K562 (cell line): Measurements from ENCODE around the gene DENND6B. TPM values are rescaled to one million over a fixed set of nuclear protein-coding genes. Genes with fewer than 3 reads are reported as not detected.
A peak's percentile ranks its signal among the peaks of the same experiment; 100 is the strongest.

ENCODE experiments used
- ATAC-seq: fragments of 200-7000 bp; cut with Tn5 transposase; 3 replicates; pipeline ENCODE4 v1.9.1; 2020; ENCODE audit warnings: moderate library complexity
- BruUV-seq: library from RNA; stranded (reverse); fragments of 400-500 nt; replicated peaks from 2 replicates; lab custom pipeline; 2021; lab: Mats Ljungman, UMichigan
- CTCF ChIA-PET: fragments of 300-600 bp; formaldehyde crosslinking; extraction: SDS; loops from one replicate; lab custom pipeline; 2021; ENCODE audit warnings: low intra/inter-chr PET ratio; lab: Yijun Ruan, JAX
- POLR2A ChIA-PET: fragments of 300-600, 350-650 bp; sonication (Branson Sonifier 250); formaldehyde crosslinking; extraction: SDS; loops from one replicate; lab custom pipeline; 2021; ENCODE audit warnings: antibody characterized with exemption, inconsistent platforms; lab: Yijun Ruan, JAX
- DNase-seq, 4 experiments: peaks; one replicate each; pipeline versions ENCODE4 v3.0.0 to v3.0.0-alpha.2; 2011 to 2018; ENCODE audit warnings: low spot score in 3 of 4, mixed read lengths in 3 of 4; ENCODE audit errors: extremely low read depth in 1 of 4
- FAIRE-seq: peaks from 2 replicates; lab custom pipeline; 2011; peaks lifted over from hg19 to GRCh38; lab: Jason Lieb, UNC
- H2AFZ ChIP-seq: 2 replicates; pipeline ENCODE4 v1.6.0; 2011; ENCODE audit warnings: low read depth, low read length, control low read depth, inconsistent platforms
- H3K27ac ChIP-seq: fragments of 200-600 bp; 3 replicates; pipeline ENCODE4 v1.8.0; 2011; ENCODE audit warnings: low read depth, mild to moderate bottlenecking, control low read depth, inconsistent platforms, low read length, moderate library complexity, mixed read lengths; ENCODE audit errors: extremely low read depth
- H3K27me3 ChIP-seq, 2 experiments: fragments of 300-600 bp in 1 of 2; 2 replicates in 1 of 2; 3 replicates in 1 of 2; pipeline versions ENCODE4 v1.6.0 to v1.8.0; 2011; ENCODE audit warnings: inconsistent platforms in 2 of 2, low read length in 2 of 2, mild to moderate bottlenecking in 1 of 2, mixed read lengths in 1 of 2, moderate library complexity in 1 of 2; ENCODE audit not compliant: control insufficient read depth in 2 of 2, insufficient read depth in 2 of 2
- H3K36me3 ChIP-seq: fragments of 300-600 bp; 3 replicates; pipeline ENCODE4 v1.8.0; 2011; ENCODE audit warnings: mild to moderate bottlenecking, low read length, inconsistent platforms; ENCODE audit not compliant: control insufficient read depth, insufficient read depth
- H3K4me1 ChIP-seq, 2 experiments: fragments of 200-600 bp in 1 of 2; replicated peaks in 1 of 2; 2 replicates in 1 of 2; 3 replicates in 1 of 2; pipeline versions ENCODE4 v1.5.1 to v1.8.0; 2011; ENCODE audit warnings: inconsistent platforms in 2 of 2, low read length in 2 of 2, mild to moderate bottlenecking in 1 of 2, mixed read lengths in 1 of 2, moderate library complexity in 1 of 2; ENCODE audit not compliant: control insufficient read depth in 2 of 2, insufficient read depth in 2 of 2
- H3K4me2 ChIP-seq: 2 replicates; pipeline ENCODE4 v1.6.1; 2011; ENCODE audit warnings: low read length, control low read depth, inconsistent platforms, mixed read lengths; ENCODE audit not compliant: insufficient read depth
- H3K4me3 ChIP-seq: fragments of 200-600 bp; sonication (generic), shearing (Covaris generic); 2 replicates; pipeline ENCODE4 v1.5.1; 2016; ENCODE audit warnings: control low read depth, inconsistent platforms
- H3K79me2 ChIP-seq: fragments of 200-600 bp; 3 replicates; pipeline ENCODE4 v1.8.0; 2011; ENCODE audit warnings: low read length, inconsistent platforms; ENCODE audit not compliant: control insufficient read depth, insufficient read depth
- H3K9ac ChIP-seq, 2 experiments: 2 replicates each; pipeline versions ENCODE4 v1.6.0 to v1.6.1; 2011; ENCODE audit warnings: low read depth in 2 of 2, low read length in 2 of 2, control low read depth in 1 of 2, inconsistent platforms in 1 of 2, mild to moderate bottlenecking in 1 of 2, mixed read lengths in 1 of 2; ENCODE audit not compliant: insufficient read depth in 1 of 2
- H3K9me1 ChIP-seq: one replicate; pipeline ENCODE4 v1.6.0; 2011; ENCODE audit warnings: inconsistent platforms, mild to moderate bottlenecking, low read length, moderate library complexity; ENCODE audit not compliant: control insufficient read depth, insufficient read depth
- H3K9me3 ChIP-seq: replicated peaks from 2 replicates; pipeline ENCODE4 v1.5.1; 2011; ENCODE audit warnings: low read depth, low read length, inconsistent platforms; ENCODE audit not compliant: control insufficient read depth, insufficient read depth
- H4K20me1 ChIP-seq: replicated peaks from 2 replicates; pipeline ENCODE4 v1.6.1; 2011; ENCODE audit warnings: low read length, inconsistent platforms, mixed read lengths; ENCODE audit not compliant: control insufficient read depth, insufficient read depth
- ARID2 ChIP-seq: fragments of 450-650 bp; IDR thresholded peaks from 2 replicates; pipeline ENCODE4 v1.6.1; 2017; ENCODE audit warnings: antibody characterized with exemption, mild to moderate bottlenecking
- POLR2G ChIP-seq: fragments of 200-400 bp; formaldehyde crosslinking; IDR thresholded peaks from 2 replicates; pipeline ENCODE4 v1.6.1; 2017; ENCODE audit warnings: low read depth, mild to moderate bottlenecking, antibody characterized with exemption, low read length, moderate library complexity
- RERE ChIP-seq: sonication (generic); formaldehyde crosslinking; IDR thresholded peaks from 2 replicates; pipeline ENCODE4 v1.8.0; 2023; ENCODE audit warnings: missing genetic modification reagents, mild to moderate bottlenecking, borderline replicate concordance
- TAF1 ChIP-seq: IDR thresholded peaks from 2 replicates; pipeline ENCODE4 v1.6.1; 2011; ENCODE audit warnings: mild to moderate bottlenecking, low read length, moderate library complexity; ENCODE audit not compliant: insufficient read depth, control insufficient read depth, severe bottlenecking; ENCODE audit errors: extremely low read depth
- ZBTB2 ChIP-seq: fragments of 450-650 bp; IDR thresholded peaks from 2 replicates; pipeline ENCODE4 v1.6.1; 2016; ENCODE audit warnings: antibody characterized with exemption
- ZBTB33 ChIP-seq: sonication (generic); formaldehyde crosslinking; IDR thresholded peaks from 2 replicates; pipeline ENCODE4 v1.8.1; 2023; ENCODE audit warnings: mild to moderate bottlenecking, missing genetic modification reagents
- ZNF24 ChIP-seq: fragments of 450-650 bp; IDR thresholded peaks from 2 replicates; pipeline ENCODE4 v1.6.1; 2016
- ZNF695 ChIP-seq: fragments of 450-650 bp; formaldehyde crosslinking; IDR thresholded peaks from 2 replicates; pipeline ENCODE4 v1.4.0; 2020; ENCODE audit warnings: mild to moderate bottlenecking, moderate library complexity
- WGBS: fragments of 100-300 bp; shearing (Covaris generic); methylation state at CpG from one replicate; pipeline ENCODE4 v1.1.6; 2016; ENCODE audit warnings: low coverage, mixed read lengths; ENCODE audit not compliant: insufficient coverage; ENCODE audit errors: missing lambda C conversion rate; 5-methylcytosine and 5-hydroxymethylcytosine counted together
- in situ Hi-C: fragments of 300-500 bp; cut with MboI; formaldehyde crosslinking; loops from 4 replicates; pipeline ENCODE4 v1.15.0; 2018; ENCODE audit warnings: inconsistent platforms, mixed read lengths
- intact Hi-C: fragments of 100-400 bp; cut with micrococcal nuclease; formaldehyde crosslinking; loops from 2 replicates; pipeline ENCODE4 v1.14.2; 2022
- polyA plus RNA-seq, 8 experiments: library from polyadenylated mRNA; depleted of rRNA in 4 of 8; stranded (reverse) in 5 of 8; unstranded in 3 of 8; fragments of >200 nt; fragmentation: Nextera tagmentation in 2 of 8; fragmentation: Illumina TruSeq in 1 of 8; extraction: Ambion mirVana in 2 of 8; extraction: Trizol in 1 of 8; gene quantifications; 2 replicates each; pipeline versions ENCODE4 v1.2.1 to v1.2.3, GENCODE V29; 2011 to 2014; ENCODE audit warnings: inconsistent platforms in 1 of 8, missing spikeins in 1 of 8
- total RNA-seq, 7 experiments: library from RNA; depleted of rRNA in 6 of 7; stranded (reverse); fragments of >200 nt in 6 of 7; fragmentation: Illumina TruSeq in 2 of 7; extraction: Trizol in 2 of 7; gene quantifications; 2 replicates each; pipeline versions ENCODE4 v1.2.1 to v1.2.3, GENCODE V29; 2011 to 2021; ENCODE audit warnings: low replicate concordance in 1 of 7

Gene DENND6B
- total and polyA plus RNA-seq, 9 of the 15 experiments (the other 6 are each of a cell fraction or from before 2014, with no cell fraction given): 0.07 to 3.7 (median 1.5) TPM

GRCh38 chr22:50342651-50343540 is 16.1 kb upstream of the DENND6B start, which contains the start of gene PPP6R2:
TSS of gene PPP6R2 (plus strand) at chr22:50343327. CDS start at chr22:50393909, 50,582 bp downstream.
- in situ Hi-C loops: loop anchor here (5.0 kb wide), 1 partner anchor 101 kb away; no protein-coding TSS in a partner anchor
- WGBS: 2% methylated on average over 22 of the region's 87 CpGs
- H3K9ac ChIP-seq: peak within 1 kb of the TSS; percentile 80 to 96
- TF ChIP-seq RERE (CRISPR knock-in tag) (no peak), ZBTB2 (0 out of 2 replicates have a peak, but pooled peaks have one; percentile 31), ZNF695 (CRISPR knock-in tag) (no peak), TAF1 (peak; percentile 57), POLR2G (peak; percentile 81), ARID2 (no peak), ZNF24 (no peak), ZBTB33 (CRISPR knock-in tag) (no peak)

More at GRCh38 chr22:50342651-50343540, 16.1 kb upstream of the DENND6B start, which contains the start of gene PPP6R2:
- ATAC-seq: peak; percentile 89
- DNase-seq: peak; percentile 81 to 87 (median 84)
- peak within 1 kb of the TSS; percentile 86 for H3K27ac ChIP-seq
- ChIA-PET POLR2A (interaction anchor here (0.6 to 1.0 kb wide), 4 partner anchors 14 to 231 kb away, joined by 3 to 4 read pairs (median 3); no protein-coding TSS in a partner anchor), CTCF (interaction anchor here (0.6 to 2.1 kb wide), 9 partner anchors 16 to 193 kb away, joined by 3 to 8 read pairs (median 4); partner anchors contain the start of gene DENND6B)
- peaks cover 17% of the 10 kb centered on the region; the same call in 2 of the 3 replicates for H3K36me3 ChIP-seq
- H3K4me2 ChIP-seq: peak within 1 kb of the TSS; percentile 85
- peaks cover 4% of the 10 kb centered on the region for H3K9me1 ChIP-seq
- H3K9me3 ChIP-seq: no peaks in the 10 kb centered on the region
- intact Hi-C loops: loop anchor here (1.0 to 10.0 kb wide), 3 partner anchors 68 to 198 kb away; no protein-coding TSS in a partner anchor
- H3K4me3 ChIP-seq: peak within 1 kb of the TSS; percentile 77
- BruUV-seq: TSS peak; percentile 87
- H3K79me2 ChIP-seq: peaks cover 47% of the 10 kb centered on the region
- H3K4me1 ChIP-seq: peaks cover 3 to 61% of the 10 kb centered on the region in 2 experiments; a peak in 4 of 5 replicates
- H4K20me1 ChIP-seq: peaks cover 6% of the 10 kb centered on the region; the same call in 1 of the 2 replicates
- FAIRE-seq: no peak
- peak within 1 kb of the TSS; percentile 86 for H2AFZ ChIP-seq
- no peaks in the 10 kb centered on the region for H3K27me3 ChIP-seq
